Measurements from ENCODE around the gene CDADC1. TPM values are rescaled to one million over a fixed set of nuclear protein-coding genes. Genes with fewer than 3 reads are reported as not detected.

The CDADC1 gene
- total RNA-seq, 1 donor from 2014 or later = 7.2 TPM

GRCh38 chr13:49251326-49251725 is 3.6 kb downstream of the CDADC1 start:
- Histone ChIP-seq H2AFZ (ENCODE audit: low read depth, low read length) (no peak overlapping the region), H3K4me1 (ENCODE audit: insufficient read depth, low read length) (peaks cover 3% of the 10 kb centered on the region), H3K79me2 (ENCODE audit: insufficient read depth, low read length) (peaks cover 3% of the 10 kb centered on the region), H3K4me2 (ENCODE audit: low read length) (no peak overlapping the region), H3K36me3 (ENCODE audit: insufficient read depth, low read length) (peaks cover 2% of the 10 kb centered on the region), H4K20me1 (ENCODE audit: insufficient read depth, low read length) (no peaks in the 10 kb centered on the region), H3K27me3 (ENCODE audit: insufficient read depth, low read length) (no peaks in the 10 kb centered on the region), H3K9me3 (ENCODE audit: insufficient read depth, low read depth, low read length) (no peaks in the 10 kb centered on the region), H3K4me3 (ENCODE audit: insufficient read depth, low read depth, low read length) (no peak overlapping the region), H3K9ac (ENCODE audit: low read length) (no peak overlapping the region), H3K27ac (ENCODE audit: low read depth, low read length) (no peak overlapping the region)
- FAIRE-seq (no peak), DNase-seq (ENCODE audit: low read depth) (no peak)
- Mint-ChIP-seq H3K9me3 (ENCODE audit: unreplicated experiment) (no peaks in the 10 kb centered on the region), H3K27me3 (ENCODE audit: low read depth, unreplicated experiment) (no peaks in the 10 kb centered on the region), H3K27ac (ENCODE audit: unreplicated experiment) (no peak overlapping the region), H3K36me3 (ENCODE audit: low read depth, unreplicated experiment) (peaks cover 4% of the 10 kb centered on the region), H3K4me3 (ENCODE audit: unreplicated experiment) (no peak overlapping the region), H3K4me1 (ENCODE audit: low read depth, unreplicated experiment) (no peaks in the 10 kb centered on the region)
- TF ChIP-seq CTCF (IDR thresholded peaks at IDR 0.05; ENCODE audit: insufficient read depth, low read depth, low read length) = no peak
- no peak for TF ChIP-seq EZH2 (IDR thresholded peaks at IDR 0.05; ENCODE audit: insufficient read depth, low read length)

DNA sequence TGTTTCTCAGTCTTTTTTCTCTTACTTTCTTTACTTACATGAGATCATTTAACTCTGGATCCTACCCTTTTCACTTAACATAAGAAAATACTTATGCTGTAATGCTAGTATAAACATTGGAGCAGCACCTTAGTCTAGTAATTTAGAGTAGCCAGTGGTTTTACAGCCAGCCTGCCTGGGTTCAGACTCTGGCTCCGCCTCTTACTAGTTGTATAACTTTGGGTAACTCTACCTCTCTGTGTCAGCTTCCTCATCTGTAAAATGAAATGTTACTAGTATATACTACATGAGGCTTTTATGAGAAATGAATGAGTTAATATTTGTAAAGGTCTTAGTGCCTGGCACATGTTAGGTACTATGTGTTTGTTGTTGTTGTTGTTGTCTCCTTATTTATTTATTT is 5.6 kb downstream of the CDADC1 start:
- no peak for TF ChIP-seq EZH2 (IDR thresholded peaks at IDR 0.05; ENCODE audit: insufficient read depth, low read length)
- no peak for TF ChIP-seq CTCF (IDR thresholded peaks at IDR 0.05; ENCODE audit: insufficient read depth, low read depth, low read length)
- FAIRE-seq (no peak), DNase-seq (ENCODE audit: low read depth) (no peak)
- H3K27me3 Mint-ChIP-seq (ENCODE audit: low read depth, unreplicated experiment) = no peaks in the 10 kb centered on the region
- Histone ChIP-seq H3K4me2 (ENCODE audit: low read length) (no peak overlapping the region), H3K27ac (ENCODE audit: low read depth, low read length) (no peak overlapping the region), H3K27me3 (ENCODE audit: insufficient read depth, low read length) (no peaks in the 10 kb centered on the region), H4K20me1 (ENCODE audit: insufficient read depth, low read length) (no peaks in the 10 kb centered on the region), H3K79me2 (ENCODE audit: insufficient read depth, low read length) (peaks cover 3% of the 10 kb centered on the region), H2AFZ (ENCODE audit: low read depth, low read length) (no peak overlapping the region), H3K4me1 (ENCODE audit: insufficient read depth, low read length) (no peaks in the 10 kb centered on the region), H3K9me3 (ENCODE audit: insufficient read depth, low read depth, low read length) (no peaks in the 10 kb centered on the region), H3K9ac (ENCODE audit: low read length) (no peak overlapping the region), H3K36me3 (ENCODE audit: insufficient read depth, low read length) (peaks cover 7% of the 10 kb centered on the region), H3K4me3 (ENCODE audit: insufficient read depth, low read depth, low read length) (no peak overlapping the region)
- no peak overlapping the region for H3K27ac Mint-ChIP-seq (ENCODE audit: unreplicated experiment)
- no peaks in the 10 kb centered on the region for H3K9me3 Mint-ChIP-seq (ENCODE audit: unreplicated experiment)
- H3K36me3 Mint-ChIP-seq (ENCODE audit: low read depth, unreplicated experiment) = peaks cover 5% of the 10 kb centered on the region
- no peak overlapping the region for H3K4me3 Mint-ChIP-seq (ENCODE audit: unreplicated experiment)
- H3K4me1 Mint-ChIP-seq (ENCODE audit: low read depth, unreplicated experiment) = no peaks in the 10 kb centered on the region

DNA sequence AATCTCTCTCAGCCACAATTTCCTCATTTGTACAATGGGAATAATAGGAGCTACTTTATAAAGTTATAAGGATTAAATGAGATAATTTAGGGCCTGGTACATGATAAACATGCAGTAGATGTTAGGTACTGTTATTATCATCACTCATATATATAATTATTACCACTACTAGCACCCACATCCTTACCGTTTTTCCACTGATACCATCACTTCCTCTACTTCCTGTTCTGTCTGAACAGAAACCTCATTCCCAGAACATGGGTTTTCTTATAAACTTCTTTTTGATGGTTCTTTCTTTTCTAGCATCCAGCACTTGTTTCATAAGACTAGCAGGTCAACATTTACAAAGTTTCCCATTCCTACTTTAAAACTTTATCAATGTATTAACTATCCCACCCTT is 6.3 kb downstream of the CDADC1 start:
- Mint-ChIP-seq H3K4me1 (ENCODE audit: low read depth, unreplicated experiment) (no peaks in the 10 kb centered on the region), H3K9me3 (ENCODE audit: unreplicated experiment) (no peaks in the 10 kb centered on the region), H3K27me3 (ENCODE audit: low read depth, unreplicated experiment) (no peaks in the 10 kb centered on the region), H3K27ac (ENCODE audit: unreplicated experiment) (no peak overlapping the region), H3K4me3 (ENCODE audit: unreplicated experiment) (no peak overlapping the region), H3K36me3 (ENCODE audit: low read depth, unreplicated experiment) (peaks cover 5% of the 10 kb centered on the region)
- no peak for FAIRE-seq
- H3K4me2 ChIP-seq (ENCODE audit: low read length) = no peak overlapping the region
- H3K4me3 ChIP-seq (ENCODE audit: insufficient read depth, low read depth, low read length) = no peak overlapping the region
- H3K27ac ChIP-seq (ENCODE audit: low read depth, low read length) = no peak overlapping the region
- peaks cover 3% of the 10 kb centered on the region for H3K79me2 ChIP-seq (ENCODE audit: insufficient read depth, low read length)
- H3K27me3 ChIP-seq (ENCODE audit: insufficient read depth, low read length) = no peaks in the 10 kb centered on the region
- no peak overlapping the region for H2AFZ ChIP-seq (ENCODE audit: low read depth, low read length)
- H3K36me3 ChIP-seq (ENCODE audit: insufficient read depth, low read length) = peaks cover 7% of the 10 kb centered on the region
- H4K20me1 ChIP-seq (ENCODE audit: insufficient read depth, low read length) = no peaks in the 10 kb centered on the region
- DNase-seq (ENCODE audit: low read depth) = no peak
- H3K9me3 ChIP-seq (ENCODE audit: insufficient read depth, low read depth, low read length) = no peaks in the 10 kb centered on the region
- H3K9ac ChIP-seq (ENCODE audit: low read length) = no peak overlapping the region
- TF ChIP-seq CTCF (IDR thresholded peaks at IDR 0.05; ENCODE audit: insufficient read depth, low read depth, low read length) (no peak), EZH2 (IDR thresholded peaks at IDR 0.05; ENCODE audit: insufficient read depth, low read length) (no peak)
- H3K4me1 ChIP-seq (ENCODE audit: insufficient read depth, low read length) = no peaks in the 10 kb centered on the region
